Hindlimb muscle (tissue), 1 donor: ENCODE data around the gene MLPH. TPM values are rescaled to one million over a fixed set of nuclear protein-coding genes. Genes with fewer than 3 reads are reported as not detected.

Source experiments
- DNase-seq: peaks from one replicate; pipeline ENCODE4 v3.0.0-alpha.2; 2013
- polyA plus RNA-seq: library from polyadenylated mRNA; unstranded; fragments of 120-200 nt; gene quantifications from one replicate; pipeline ENCODE4 v1.2.1, GENCODE V29; 2013; ENCODE audit not compliant: insufficient read length

Gene MLPH
- polyA plus RNA-seq, result 0.85 TPM

GRCh38 chr2:237486819-237487448, at the start of gene MLPH:
TSS of gene MLPH (plus strand) at chr2:237487251. CDS start at chr2:237493427, 6,176 bp downstream.
- no peak for DNase-seq

DNA sequence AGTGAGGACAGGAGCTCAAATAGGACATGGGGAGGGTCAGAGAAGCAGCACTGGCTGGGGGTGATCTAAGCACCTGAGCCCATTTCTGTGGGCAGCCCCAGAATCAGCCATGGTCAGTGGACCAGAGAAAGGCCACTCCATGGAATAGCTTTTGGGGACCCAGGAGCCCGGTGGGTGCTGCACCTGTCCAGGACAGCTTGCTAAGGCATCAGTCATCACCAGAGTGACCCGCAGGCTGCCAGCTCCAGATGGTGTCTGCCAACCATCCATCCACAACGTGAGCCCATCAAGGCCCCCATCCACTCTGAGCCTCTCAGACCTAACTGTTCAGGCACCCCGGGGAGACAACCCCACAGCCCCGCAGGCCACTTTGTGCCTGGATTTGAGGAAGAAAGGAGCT, 49.5 kb upstream of the MLPH start:
- no peak for DNase-seq

- DNase-seq, result no peak
Observed at GRCh38 chr2:237438080-237438940, 48.7 kb upstream of the MLPH start.

DNA sequence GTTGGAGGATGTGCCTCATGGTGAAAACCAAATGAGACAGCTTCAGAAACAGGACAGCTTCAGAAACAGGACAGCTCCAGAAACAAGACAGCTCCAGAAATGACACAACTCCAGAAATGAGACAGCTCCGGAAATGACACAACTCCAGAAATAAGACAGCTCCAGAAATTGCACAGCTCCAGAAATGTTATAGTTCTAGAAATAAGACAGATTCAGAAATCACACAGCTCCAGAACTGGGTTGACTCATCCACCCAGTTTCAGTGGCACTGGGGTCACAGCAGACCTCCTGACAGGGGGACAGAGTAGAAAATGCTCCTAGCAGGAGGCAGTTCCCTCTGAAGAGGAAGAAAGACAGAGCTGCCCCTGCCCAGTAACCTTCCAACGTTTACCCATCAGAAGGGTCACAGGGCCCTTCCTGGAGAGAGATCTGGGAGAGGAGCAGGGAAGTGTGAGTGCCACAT, 46.2 kb upstream of the MLPH start:
- no peak for DNase-seq

DNA sequence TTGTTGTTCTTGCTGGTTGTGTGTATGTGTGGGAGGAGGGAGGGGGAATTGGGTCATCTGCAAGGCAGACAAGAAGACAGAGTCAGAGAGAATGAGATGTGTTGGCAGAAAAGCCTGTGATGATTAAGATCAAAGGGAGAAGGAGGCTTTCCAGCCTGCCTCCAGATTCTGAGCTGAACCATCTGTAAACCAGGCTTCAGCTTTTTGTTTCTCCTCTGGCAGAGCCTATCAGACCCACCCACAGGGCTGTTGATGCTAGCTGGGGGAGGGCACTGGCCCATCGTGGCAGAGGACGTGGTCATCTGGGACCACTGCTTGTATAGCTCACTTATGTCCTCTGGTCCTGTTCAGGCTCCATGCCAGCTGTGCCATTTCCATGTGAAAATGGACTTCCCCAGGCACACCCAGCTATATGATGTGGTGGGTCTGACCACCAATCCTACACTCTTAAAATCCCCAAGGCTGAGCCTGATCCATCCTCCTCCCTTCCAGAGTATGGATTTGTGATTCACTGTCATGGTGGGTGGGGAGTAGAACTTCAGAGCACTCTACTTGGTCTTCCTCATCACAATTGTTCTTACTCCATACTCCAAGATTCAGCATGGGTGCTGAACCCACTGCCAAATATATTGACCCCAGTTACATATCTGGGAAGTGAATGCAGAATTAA, 45.3 kb upstream of the MLPH start:
- DNase-seq, result no peak

DNA sequence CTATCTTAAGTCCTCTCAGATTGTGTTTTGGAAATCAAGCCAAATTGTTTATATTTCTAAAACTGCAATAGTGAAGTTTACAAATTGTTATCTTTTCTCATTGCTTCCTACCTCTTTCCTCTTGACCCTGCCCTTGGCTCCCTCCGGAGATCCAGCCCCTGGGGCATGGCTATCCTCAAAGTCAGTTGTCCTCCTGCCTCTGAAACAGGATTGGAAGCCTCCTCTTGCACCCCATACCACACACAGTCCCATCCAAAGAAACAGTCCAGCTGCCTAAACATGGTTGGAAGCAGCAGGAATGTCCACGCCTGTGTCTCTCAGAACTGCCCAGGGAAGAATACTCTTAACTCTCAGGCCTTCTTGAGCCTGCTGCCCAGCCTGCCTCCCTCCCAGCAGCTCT, 43.0 kb upstream of the MLPH start:
- DNase-seq, result no peak

DNA sequence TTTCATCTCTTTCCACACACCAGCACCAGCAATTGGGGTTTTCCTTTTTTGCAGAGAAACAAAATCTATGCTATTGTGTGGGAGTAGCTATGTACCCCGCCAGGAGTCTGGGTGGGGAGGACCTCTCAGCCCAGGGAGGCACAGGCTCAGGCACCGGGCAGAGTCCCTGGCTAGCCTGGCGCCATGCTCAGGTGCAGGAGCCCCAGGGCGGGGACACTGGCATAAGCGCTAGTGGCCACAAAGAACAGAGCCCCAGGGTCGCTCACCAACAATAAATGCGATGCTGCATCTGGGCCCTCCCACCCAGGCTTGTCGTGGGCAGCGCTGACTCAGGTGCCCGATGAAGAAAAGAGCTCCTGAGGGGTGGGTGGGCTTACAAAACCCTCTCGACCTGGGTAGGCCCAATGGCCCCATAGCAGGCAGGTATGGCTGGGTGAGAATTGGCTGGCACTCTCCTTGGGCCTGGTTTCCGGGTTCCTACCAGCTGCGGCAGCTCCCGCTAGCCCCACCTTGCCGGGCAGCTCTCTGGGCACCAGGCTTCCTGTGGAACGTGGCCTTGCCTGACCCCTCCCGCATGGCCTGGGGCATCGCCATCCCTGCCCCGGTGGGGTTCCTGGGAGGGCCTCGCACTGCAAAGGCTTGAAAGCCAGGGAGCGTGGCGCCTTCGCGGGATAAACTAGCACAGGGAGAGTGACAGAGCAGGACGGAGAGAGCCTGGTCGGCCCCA, 41.3 kb upstream of the MLPH start:
- DNase-seq, result no peak

GRCh38 chr2:237446338-237446665, 40.7 kb upstream of the MLPH start:
- no peak for DNase-seq

DNA sequence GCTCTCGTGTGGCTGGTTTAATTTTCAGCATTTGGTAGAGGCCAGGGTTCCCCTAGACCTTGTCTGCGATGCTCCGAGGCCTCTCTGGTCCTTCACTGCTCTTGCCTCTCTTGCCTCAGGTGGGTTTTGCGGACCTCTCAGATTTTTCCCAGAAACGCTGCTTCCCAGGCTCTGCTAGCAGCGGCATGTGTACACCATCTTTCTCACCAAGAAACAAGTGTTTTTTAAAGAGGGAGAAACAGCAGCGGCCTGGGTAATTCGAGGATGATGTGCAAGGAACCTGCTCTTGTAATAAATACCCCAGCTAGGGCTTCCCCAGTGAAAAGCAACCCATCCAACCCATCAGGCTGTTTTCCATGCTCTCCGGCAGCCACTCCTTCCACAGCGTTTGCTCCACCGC, 39.6 kb upstream of the MLPH start:
- no peak for DNase-seq

- no peak for DNase-seq
Observed at GRCh38 chr2:237448171-237448570, 38.9 kb upstream of the MLPH start.

DNA sequence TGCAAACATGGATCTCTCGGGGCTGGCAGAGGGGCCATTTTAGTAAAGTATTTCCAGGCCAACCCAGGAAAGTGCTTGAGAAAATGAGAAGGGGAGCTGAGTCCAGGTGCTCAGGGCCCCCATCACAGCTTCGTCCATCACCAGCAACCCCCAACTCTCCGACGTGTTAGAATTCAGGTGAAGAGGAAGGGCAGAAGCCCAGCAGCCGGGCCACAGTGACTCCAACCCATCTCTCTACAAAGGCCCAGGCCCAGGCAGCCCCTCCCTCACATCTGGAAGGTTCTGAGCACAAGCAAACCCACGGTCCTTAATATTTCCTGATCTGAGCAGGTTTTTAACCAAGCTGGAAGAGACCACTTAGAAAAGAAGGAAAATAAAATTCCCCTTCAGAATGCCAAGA, 38.4 kb upstream of the MLPH start:
- DNase-seq, result no peak

GRCh38 chr2:237449193-237449881, 37.7 kb upstream of the MLPH start:
- DNase-seq, result no peak

DNA sequence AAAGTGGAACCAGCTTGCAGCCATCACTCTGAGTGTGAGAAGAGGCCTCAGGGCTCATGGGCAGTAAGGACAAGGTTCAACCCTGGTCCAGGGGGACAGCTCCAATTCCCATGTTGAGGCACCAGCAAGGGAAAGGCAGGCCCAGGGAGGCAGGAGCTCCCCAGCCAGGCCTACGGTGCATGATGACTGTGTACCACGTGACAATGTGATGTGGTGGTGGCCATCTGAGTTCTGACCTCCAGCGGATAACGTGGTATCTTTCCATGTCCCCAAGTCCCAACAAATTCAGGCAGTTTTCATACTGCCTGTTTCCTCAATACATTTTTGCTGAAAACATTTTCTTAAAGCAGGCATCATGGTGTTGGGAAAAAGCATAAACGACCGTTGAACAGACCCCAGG, 36.9 kb upstream of the MLPH start:
- DNase-seq, result no peak

DNA sequence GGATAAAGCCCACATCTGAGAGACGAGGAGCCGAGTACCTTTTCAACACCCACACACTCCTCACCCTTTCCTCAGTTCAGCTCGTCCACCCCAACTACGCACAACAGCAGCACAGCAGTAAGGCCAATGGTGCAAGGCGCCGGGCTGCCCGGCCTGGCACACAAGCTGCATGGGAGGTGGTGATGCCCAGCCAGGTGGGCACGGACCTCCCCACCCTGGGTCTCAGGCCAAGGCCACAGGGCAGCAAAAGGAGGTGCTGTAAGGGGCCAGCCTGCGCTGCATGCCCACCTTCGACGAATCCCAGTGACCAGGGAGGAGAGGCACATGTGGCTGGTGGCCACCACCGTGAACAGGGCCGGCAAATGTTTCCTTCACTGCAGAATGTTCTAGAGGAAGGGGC, 36.5 kb upstream of the MLPH start:
- DNase-seq, result no peak

DNA sequence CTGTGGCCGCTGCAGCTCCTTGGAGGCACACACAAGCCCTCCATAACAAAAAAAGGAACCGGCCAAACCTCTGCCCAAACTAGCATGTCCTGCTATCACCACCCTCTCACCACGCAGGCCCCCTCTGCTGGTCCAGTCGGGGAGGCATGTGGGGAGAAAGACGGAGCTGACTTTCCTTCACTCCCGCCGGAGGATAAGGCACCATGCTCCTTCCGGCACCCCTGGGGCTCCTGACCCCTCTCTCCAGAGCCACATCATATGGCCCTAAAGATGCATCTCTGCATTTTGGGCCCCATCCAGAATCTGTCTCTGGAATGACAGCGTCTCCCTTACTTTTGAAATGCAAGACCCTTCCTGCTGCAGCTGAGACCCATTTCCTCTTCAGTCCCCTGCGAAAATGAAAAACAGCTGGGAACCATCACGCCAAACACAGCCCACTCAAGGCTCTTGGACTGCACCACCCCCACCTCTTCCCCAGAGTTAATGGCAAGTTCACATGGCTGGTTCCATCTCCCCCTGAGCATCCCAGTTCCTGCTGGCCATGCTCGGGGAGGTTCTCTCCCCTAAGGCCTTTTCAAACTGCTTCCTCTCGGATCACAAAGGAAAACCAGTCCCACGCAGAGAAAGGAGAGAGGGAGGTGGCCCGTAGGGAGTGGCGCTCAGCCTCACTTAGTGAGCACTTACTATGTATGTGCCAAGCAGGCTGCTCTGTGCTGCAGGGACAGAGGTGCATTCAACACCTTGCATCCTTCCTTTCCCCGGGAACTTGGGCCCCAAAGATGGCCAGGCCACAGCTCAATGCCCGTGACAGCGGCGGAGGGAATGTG, 35.2 kb upstream of the MLPH start:
- no peak for DNase-seq

DNA sequence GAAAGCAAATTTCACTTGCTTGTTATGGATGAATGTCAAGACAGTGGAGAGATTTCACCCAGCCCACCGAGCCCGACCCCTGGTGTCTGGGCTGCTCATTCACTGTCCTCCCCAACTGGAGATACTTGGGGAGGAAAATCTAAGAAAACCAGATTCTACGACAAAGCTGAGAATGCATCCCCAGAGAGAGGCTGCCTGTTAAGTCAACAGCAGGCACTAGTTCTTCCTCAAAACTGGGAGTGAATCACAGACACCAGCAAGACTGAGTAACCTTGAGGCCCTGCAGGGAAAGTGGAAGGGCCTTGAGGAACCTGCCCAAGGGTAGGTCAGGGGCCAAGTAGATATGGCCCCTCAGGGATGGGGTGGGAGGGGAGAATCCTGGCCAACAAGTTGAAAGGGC, 34.2 kb upstream of the MLPH start:
- DNase-seq, result no peak

- no peak for DNase-seq
Observed at GRCh38 chr2:237453671-237454070, 33.4 kb upstream of the MLPH start.

DNA sequence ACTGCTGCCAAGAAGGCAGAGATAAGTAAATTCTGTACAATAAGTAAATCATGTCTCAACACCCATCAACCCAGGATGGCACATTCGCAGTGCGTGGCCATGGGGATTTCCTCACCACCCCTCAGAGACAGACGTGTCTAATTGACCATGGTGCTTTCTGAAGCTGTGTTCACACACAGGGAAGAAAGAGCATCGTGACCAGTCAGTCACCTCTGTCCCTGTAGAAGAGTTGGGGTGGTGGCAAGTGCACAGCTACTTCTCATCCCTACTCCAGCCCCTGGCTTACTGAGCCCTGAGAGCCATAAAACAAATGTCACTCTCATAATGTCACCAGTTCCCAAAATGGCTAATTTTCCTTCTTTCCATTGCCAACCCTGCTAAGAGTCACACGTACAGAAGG, 31.3 kb upstream of the MLPH start:
- DNase-seq, result no peak

GRCh38 chr2:237456200-237456843, 30.7 kb upstream of the MLPH start:
- no peak for DNase-seq

- DNase-seq, result no peak
Observed at GRCh38 chr2:237457388-237457941, 29.6 kb upstream of the MLPH start.

- no peak for DNase-seq
Observed at GRCh38 chr2:237458519-237458918, 28.5 kb upstream of the MLPH start.
